ENCODE measurements around the gene KRT33B.

DNA sequence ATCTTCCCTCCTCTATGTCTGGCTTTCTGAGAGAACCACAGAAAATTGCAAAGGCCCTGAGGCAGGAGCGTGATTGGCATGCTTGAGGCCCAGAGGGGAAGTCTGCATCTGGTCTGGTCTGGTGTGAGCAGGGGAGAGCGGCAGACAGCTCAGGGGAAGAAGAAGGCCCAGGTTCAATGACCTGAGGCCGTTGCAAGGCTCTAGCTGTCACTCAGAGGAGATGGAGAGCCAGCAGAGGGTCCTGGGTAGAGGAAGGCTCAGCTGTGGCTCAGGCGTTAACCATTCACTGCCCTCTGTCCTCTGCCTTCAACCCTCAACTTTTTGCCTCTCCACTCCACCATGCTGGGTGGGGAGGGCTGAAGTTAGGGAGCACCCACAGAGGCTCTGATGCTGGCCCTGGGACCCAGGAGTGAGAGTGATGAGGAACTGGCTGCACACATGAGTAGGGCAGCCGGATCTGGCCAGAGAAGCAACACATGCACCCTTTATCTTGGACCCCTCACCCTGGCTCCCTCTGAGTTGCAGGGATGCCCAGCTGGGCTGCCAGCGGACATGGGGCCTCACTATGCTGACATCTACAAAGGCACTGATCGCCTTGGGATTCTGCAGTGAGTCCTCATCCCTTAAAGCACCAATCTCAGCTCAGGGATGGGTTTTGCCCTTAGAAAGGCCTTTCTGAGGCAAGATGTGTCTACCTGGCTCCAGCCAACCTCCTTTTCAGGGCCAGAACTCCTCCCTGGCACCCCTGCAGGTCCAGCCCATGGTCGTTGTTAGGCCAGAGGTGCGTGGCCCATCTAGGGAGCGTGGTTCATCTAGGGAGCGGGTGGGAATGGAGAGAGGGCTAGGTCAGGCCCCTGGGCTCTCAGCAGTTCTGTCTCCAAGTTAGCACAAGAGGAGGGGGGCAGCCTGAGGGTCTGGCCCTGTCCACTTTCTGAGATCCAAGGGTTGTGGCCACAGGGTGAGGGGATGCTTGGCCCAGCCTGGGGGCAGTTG lies 46.4 kb downstream of the KRT33B start:
- TF ChIP-seq, protein P1, sequence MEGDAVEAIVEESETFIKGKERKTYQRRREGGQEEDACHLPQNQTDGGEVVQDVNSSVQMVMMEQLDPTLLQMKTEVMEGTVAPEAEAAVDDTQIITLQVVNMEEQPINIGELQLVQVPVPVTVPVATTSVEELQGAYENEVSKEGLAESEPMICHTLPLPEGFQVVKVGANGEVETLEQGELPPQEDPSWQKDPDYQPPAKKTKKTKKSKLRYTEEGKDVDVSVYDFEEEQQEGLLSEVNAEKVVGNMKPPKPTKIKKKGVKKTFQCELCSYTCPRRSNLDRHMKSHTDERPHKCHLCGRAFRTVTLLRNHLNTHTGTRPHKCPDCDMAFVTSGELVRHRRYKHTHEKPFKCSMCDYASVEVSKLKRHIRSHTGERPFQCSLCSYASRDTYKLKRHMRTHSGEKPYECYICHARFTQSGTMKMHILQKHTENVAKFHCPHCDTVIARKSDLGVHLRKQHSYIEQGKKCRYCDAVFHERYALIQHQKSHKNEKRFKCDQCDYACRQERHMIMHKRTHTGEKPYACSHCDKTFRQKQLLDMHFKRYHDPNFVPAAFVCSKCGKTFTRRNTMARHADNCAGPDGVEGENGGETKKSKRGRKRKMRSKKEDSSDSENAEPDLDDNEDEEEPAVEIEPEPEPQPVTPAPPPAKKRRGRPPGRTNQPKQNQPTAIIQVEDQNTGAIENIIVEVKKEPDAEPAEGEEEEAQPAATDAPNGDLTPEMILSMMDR (IDR thresholded peaks at IDR 0.05) = no peak
- TF ChIP-seq POLR2A (IDR thresholded peaks at IDR 0.05) = no peak

Data from lower leg skin (tissue), 3 donors.